GM23338 (cell line): ENCODE data around the gene SH3BP2. TPM values are rescaled to one million over a fixed set of nuclear protein-coding genes. Genes with fewer than 3 reads are reported as not detected.

Experiments
- ATAC-seq: fragments of 200-7000 bp; cut with Tn5 transposase; 3 replicates; pipeline ENCODE4 v1.9.1; 2020
- DNase-seq: peaks from one replicate; pipeline ENCODE4 v3.0.0-alpha.2; 2015; ENCODE audit warnings: low spot score
- H2AFZ ChIP-seq: fragments of 200-600 bp; sonication (generic); 2 replicates; pipeline ENCODE4 v1.8.0; 2016; ENCODE audit warnings: antibody characterized with exemption, mild to moderate bottlenecking, moderate library complexity
- H3F3A ChIP-seq: fragments of 200-600 bp; sonication (generic); replicated peaks from 2 replicates; pipeline ENCODE4 v1.8.0; 2017; ENCODE audit warnings: antibody characterized with exemption, mixed run types, low read depth
- H3K27ac ChIP-seq: fragments of 200-600 bp; sonication (generic); 2 replicates; pipeline ENCODE4 v1.6.1; 2016; ENCODE audit warnings: low read depth
- H3K27me3 ChIP-seq: fragments of 200-600 bp; sonication (generic); 2 replicates; pipeline ENCODE4 v1.8.0; 2016; ENCODE audit warnings: mild to moderate bottlenecking, mixed run types, moderate library complexity; ENCODE audit not compliant: insufficient read depth
- H3K36me3 ChIP-seq: fragments of 200-600 bp; sonication (generic); 2 replicates; pipeline ENCODE4 v1.8.0; 2016; ENCODE audit warnings: mild to moderate bottlenecking; ENCODE audit not compliant: insufficient read depth
- H3K4me1 ChIP-seq: fragments of 200-600 bp; sonication (generic); 2 replicates; pipeline ENCODE4 v1.8.0; 2016; ENCODE audit warnings: mild to moderate bottlenecking, moderate library complexity; ENCODE audit not compliant: insufficient read depth
- H3K4me2 ChIP-seq: fragments of 200-600 bp; sonication (generic); 2 replicates; pipeline ENCODE4 v1.7.1; 2017; ENCODE audit warnings: mixed run types
- H3K4me3 ChIP-seq: fragments of 200-600 bp; sonication (generic); 2 replicates; pipeline ENCODE4 v1.6.1; 2016; ENCODE audit warnings: mixed run types
- H3K79me2 ChIP-seq: fragments of 200-600 bp; sonication (generic); replicated peaks from 2 replicates; pipeline ENCODE4 v1.8.0; 2017; ENCODE audit warnings: mild to moderate bottlenecking; ENCODE audit not compliant: insufficient read depth
- H3K9me2 ChIP-seq: fragments of 200-600 bp; sonication (generic); 2 replicates; pipeline ENCODE4 v1.8.0; 2017; ENCODE audit not compliant: insufficient read depth
- H4K20me1 ChIP-seq: fragments of 200-600 bp; sonication (generic); replicated peaks from 2 replicates; pipeline ENCODE4 v1.8.0; 2017; ENCODE audit warnings: mild to moderate bottlenecking; ENCODE audit not compliant: insufficient read depth
- H3K27ac Mint-ChIP-seq: 2 replicates; pipeline ENCODE4 v1.8.0; 2020; ENCODE audit warnings: inconsistent platforms, mild to moderate bottlenecking, moderate library complexity, mixed read lengths
- H3K27me3 Mint-ChIP-seq: 3 replicates; pipeline ENCODE4 v1.8.0; 2022; ENCODE audit warnings: low read depth, mild to moderate bottlenecking, moderate library complexity, mixed read lengths, inconsistent platforms; ENCODE audit not compliant: insufficient read depth, poor library complexity
- H3K36me3 Mint-ChIP-seq: 3 replicates; pipeline ENCODE4 v1.8.0; 2021; ENCODE audit warnings: low read depth, mild to moderate bottlenecking, inconsistent platforms, moderate library complexity, mixed read lengths
- H3K4me1 Mint-ChIP-seq: 3 replicates; pipeline ENCODE4 v1.8.0; 2020; ENCODE audit warnings: mild to moderate bottlenecking, inconsistent platforms, mixed read lengths
- H3K4me3 Mint-ChIP-seq: 3 replicates; pipeline ENCODE4 v1.8.0; 2021; ENCODE audit warnings: moderate library complexity, mild to moderate bottlenecking, inconsistent platforms, mixed read lengths
- H3K9me3 Mint-ChIP-seq: 3 replicates; pipeline ENCODE4 v1.8.0; 2020; ENCODE audit warnings: moderate library complexity, mild to moderate bottlenecking, inconsistent platforms, mixed read lengths
- CREB1 ChIP-seq: fragments of 250-450 bp; sonication (Bioruptor Pico); IDR thresholded peaks from 2 replicates; pipeline ENCODE4 v1.5.0; 2020; ENCODE audit warnings: low read depth, mild to moderate bottlenecking, moderate library complexity
- ETS1 ChIP-seq: IDR thresholded peaks from 2 replicates; pipeline ENCODE4 v1.6.1; 2016; ENCODE audit warnings: antibody characterized with exemption
- JUNB ChIP-seq: IDR thresholded peaks from one replicate; pipeline ENCODE4 v1.6.1; 2016; ENCODE audit warnings: antibody characterized with exemption; ENCODE audit not compliant: unreplicated experiment
- NANOG ChIP-seq: IDR thresholded peaks from 2 replicates; pipeline ENCODE4 v1.6.1; 2016; ENCODE audit warnings: antibody characterized with exemption, borderline replicate concordance
- ZNF114 ChIP-seq: fragments of 250-450 bp; sonication (Bioruptor Pico); IDR thresholded peaks from 2 replicates; pipeline ENCODE4 v1.5.0; 2020; ENCODE audit warnings: mild to moderate bottlenecking, moderate library complexity
- ZNF331 ChIP-seq: fragments of 250-450 bp; sonication (Bioruptor Pico); IDR thresholded peaks from 2 replicates; pipeline ENCODE4 v1.5.0; 2020; ENCODE audit warnings: low read depth, mild to moderate bottlenecking, moderate library complexity
- polyA plus RNA-seq: library from polyadenylated mRNA; unstranded; fragments of >200 nt; fragmentation: Nextera tagmentation; extraction: Ambion mirVana; gene quantifications from 2 replicates; pipeline ENCODE4 v1.2.1, GENCODE V29; 2016
- total RNA-seq: library from RNA; depleted of rRNA; stranded (reverse); fragments of >200 nt; shearing (Covaris generic); gene quantifications from 2 replicates; pipeline ENCODE4 v1.2.3, GENCODE V29; 2014
- TF ChIP-seq, protein P1 (sequence below): fragments of 250-450 bp; sonication (Bioruptor Pico); IDR thresholded peaks from 2 replicates; pipeline ENCODE4 v1.5.0; 2020; ENCODE audit warnings: mild to moderate bottlenecking, moderate library complexity
- TF ChIP-seq, protein P2 (sequence below): IDR thresholded peaks from one replicate; pipeline ENCODE4 v1.6.1; 2018; ENCODE audit warnings: antibody characterized with exemption; ENCODE audit not compliant: unreplicated experiment

The SH3BP2 gene
- total and polyA plus RNA-seq, 2 experiments from 2014 or later, result 15.2 to 43.9 TPM

DNA sequence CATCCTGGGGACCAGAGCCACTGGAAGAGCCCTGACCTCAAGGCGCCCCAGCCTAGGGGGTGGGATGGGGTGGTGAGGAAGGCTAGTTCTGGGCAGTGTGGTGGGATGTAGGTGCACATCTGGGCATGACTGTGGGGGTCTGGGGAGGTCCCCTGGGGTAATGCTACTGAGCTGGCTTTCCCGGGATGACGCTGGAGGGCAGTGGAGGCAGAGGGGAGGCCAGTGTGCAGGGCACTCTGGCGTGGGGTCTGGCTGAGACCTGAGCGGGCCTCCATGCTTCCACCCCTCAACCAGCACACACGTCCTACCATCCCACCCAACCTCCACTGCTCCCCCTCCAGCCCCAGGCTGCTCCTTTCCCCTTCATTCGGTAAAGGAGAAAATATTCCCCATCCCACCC, 4.8 kb upstream of the SH3BP2 start (continued):
- TF ChIP-seq, protein P1, sequence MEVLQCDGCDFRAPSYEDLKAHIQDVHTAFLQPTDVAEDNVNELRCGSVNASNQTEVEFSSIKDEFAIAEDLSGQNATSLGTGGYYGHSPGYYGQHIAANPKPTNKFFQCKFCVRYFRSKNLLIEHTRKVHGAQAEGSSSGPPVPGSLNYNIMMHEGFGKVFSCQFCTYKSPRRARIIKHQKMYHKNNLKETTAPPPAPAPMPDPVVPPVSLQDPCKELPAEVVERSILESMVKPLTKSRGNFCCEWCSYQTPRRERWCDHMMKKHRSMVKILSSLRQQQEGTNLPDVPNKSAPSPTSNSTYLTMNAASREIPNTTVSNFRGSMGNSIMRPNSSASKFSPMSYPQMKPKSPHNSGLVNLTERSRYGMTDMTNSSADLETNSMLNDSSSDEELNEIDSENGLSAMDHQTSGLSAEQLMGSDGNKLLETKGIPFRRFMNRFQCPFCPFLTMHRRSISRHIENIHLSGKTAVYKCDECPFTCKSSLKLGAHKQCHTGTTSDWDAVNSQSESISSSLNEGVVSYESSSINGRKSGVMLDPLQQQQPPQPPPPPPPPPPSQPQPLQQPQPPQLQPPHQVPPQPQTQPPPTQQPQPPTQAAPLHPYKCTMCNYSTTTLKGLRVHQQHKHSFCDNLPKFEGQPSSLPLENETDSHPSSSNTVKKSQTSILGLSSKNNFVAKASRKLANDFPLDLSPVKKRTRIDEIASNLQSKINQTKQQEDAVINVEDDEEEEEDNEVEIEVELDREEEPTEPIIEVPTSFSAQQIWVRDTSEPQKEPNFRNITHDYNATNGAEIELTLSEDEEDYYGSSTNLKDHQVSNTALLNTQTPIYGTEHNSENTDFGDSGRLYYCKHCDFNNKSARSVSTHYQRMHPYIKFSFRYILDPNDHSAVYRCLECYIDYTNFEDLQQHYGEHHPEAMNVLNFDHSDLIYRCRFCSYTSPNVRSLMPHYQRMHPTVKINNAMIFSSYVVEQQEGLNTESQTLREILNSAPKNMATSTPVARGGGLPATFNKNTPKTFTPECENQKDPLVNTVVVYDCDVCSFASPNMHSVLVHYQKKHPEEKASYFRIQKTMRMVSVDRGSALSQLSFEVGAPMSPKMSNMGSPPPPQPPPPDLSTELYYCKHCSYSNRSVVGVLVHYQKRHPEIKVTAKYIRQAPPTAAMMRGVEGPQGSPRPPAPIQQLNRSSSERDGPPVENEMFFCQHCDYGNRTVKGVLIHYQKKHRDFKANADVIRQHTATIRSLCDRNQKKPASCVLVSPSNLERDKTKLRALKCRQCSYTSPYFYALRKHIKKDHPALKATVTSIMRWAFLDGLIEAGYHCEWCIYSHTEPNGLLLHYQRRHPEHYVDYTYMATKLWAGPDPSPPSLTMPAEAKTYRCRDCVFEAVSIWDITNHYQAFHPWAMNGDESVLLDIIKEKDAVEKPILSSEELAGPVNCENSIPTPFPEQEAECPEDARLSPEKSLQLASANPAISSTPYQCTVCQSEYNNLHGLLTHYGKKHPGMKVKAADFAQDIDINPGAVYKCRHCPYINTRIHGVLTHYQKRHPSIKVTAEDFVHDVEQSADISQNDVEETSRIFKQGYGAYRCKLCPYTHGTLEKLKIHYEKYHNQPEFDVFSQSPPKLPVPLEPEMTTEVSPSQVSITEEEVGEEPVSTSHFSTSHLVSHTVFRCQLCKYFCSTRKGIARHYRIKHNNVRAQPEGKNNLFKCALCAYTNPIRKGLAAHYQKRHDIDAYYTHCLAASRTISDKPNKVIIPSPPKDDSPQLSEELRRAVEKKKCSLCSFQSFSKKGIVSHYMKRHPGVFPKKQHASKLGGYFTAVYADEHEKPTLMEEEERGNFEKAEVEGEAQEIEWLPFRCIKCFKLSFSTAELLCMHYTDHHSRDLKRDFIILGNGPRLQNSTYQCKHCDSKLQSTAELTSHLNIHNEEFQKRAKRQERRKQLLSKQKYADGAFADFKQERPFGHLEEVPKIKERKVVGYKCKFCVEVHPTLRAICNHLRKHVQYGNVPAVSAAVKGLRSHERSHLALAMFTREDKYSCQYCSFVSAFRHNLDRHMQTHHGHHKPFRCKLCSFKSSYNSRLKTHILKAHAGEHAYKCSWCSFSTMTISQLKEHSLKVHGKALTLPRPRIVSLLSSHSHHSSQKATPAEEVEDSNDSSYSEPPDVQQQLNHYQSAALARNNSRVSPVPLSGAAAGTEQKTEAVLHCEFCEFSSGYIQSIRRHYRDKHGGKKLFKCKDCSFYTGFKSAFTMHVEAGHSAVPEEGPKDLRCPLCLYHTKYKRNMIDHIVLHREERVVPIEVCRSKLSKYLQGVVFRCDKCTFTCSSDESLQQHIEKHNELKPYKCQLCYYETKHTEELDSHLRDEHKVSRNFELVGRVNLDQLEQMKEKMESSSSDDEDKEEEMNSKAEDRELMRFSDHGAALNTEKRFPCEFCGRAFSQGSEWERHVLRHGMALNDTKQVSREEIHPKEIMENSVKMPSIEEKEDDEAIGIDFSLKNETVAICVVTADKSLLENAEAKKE (CRISPR knock-in tag), result no peak
- TF ChIP-seq NANOG (no peak), JUNB (no peak), CREB1 (CRISPR knock-in tag) (no peak), ETS1 (no peak), ZNF114 (no peak)

DNA sequence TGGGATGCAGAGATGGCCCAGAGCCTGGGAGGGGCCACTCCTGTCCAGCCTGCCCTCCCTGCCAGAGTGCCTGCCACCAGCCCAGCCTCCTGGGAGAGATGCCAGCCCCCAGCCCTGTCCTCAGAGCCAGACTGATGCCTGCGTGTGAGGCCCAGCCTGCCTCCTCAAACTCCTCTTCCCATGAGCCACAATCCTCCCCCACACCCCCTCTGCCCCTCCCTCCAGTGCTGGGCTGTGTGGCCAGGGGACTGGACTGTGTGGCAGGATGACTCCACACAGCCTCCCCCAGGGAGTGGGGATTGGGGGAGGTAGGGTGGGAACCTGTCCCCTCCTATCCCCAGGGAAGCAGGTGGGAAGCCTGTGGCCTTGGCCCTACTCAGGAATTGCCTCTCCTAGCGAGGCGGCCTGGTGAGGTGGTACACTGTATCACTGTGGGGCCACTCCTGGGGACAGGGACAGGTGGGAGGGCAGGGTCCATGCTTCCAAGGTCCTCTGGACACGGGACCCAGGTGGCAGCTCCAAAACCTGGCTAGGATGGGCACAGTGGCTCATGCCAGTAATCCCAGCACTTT, 4.3 kb upstream of the SH3BP2 start:
- Mint-ChIP-seq H3K4me1 (peaks cover 15% of the 10 kb centered on the region), H3K36me3 (no peaks in the 10 kb centered on the region), H3K9me3 (peaks cover 4% of the 10 kb centered on the region; the same call in 2 of the 3 replicates), H3K27me3 (peaks cover 17% of the 10 kb centered on the region), H3K4me3 (no peak overlapping the region), H3K27ac (no peak overlapping the region)
- Histone ChIP-seq H3K4me1 (peaks cover 5% of the 10 kb centered on the region), H3K36me3 (no peaks in the 10 kb centered on the region), H3K79me2 (no peaks in the 10 kb centered on the region), H4K20me1 (no peaks in the 10 kb centered on the region), H3K4me3 (no peak overlapping the region), H2AFZ (no peak overlapping the region), H3F3A (0 out of 2 replicates have a peak, but pooled peaks cover 5% of the 10 kb centered on the region), H3K4me2 (no peak overlapping the region), H3K9me2 (no peaks in the 10 kb centered on the region), H3K27ac (no peak overlapping the region), H3K27me3 (peaks cover 10% of the 10 kb centered on the region)
- DNase-seq, result no peak
- ATAC-seq, result no peak
- TF ChIP-seq, protein P2, sequence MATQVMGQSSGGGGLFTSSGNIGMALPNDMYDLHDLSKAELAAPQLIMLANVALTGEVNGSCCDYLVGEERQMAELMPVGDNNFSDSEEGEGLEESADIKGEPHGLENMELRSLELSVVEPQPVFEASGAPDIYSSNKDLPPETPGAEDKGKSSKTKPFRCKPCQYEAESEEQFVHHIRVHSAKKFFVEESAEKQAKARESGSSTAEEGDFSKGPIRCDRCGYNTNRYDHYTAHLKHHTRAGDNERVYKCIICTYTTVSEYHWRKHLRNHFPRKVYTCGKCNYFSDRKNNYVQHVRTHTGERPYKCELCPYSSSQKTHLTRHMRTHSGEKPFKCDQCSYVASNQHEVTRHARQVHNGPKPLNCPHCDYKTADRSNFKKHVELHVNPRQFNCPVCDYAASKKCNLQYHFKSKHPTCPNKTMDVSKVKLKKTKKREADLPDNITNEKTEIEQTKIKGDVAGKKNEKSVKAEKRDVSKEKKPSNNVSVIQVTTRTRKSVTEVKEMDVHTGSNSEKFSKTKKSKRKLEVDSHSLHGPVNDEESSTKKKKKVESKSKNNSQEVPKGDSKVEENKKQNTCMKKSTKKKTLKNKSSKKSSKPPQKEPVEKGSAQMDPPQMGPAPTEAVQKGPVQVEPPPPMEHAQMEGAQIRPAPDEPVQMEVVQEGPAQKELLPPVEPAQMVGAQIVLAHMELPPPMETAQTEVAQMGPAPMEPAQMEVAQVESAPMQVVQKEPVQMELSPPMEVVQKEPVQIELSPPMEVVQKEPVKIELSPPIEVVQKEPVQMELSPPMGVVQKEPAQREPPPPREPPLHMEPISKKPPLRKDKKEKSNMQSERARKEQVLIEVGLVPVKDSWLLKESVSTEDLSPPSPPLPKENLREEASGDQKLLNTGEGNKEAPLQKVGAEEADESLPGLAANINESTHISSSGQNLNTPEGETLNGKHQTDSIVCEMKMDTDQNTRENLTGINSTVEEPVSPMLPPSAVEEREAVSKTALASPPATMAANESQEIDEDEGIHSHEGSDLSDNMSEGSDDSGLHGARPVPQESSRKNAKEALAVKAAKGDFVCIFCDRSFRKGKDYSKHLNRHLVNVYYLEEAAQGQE, result no peak
- TF ChIP-seq NANOG, result no peak
- TF ChIP-seq ZNF331 (CRISPR knock-in tag), result no peak
